GM18505 (cell line): ENCODE results near the gene ANKRD40.

Experiments used
- ATAC-seq: cut with Tn5 transposase; IDR thresholded peaks from one replicate; pipeline ENCODE4 v1.9.1; 2021; ENCODE audit not compliant: unreplicated experiment
- POLR2A ChIP-seq: IDR thresholded peaks from 4 replicates; pipeline ENCODE4 v1.6.1; 2011; ENCODE audit warnings: borderline replicate concordance; ENCODE audit not compliant: insufficient read depth, insufficient read length; ENCODE audit errors: extremely low read depth

Gene ANKRD40

DNA sequence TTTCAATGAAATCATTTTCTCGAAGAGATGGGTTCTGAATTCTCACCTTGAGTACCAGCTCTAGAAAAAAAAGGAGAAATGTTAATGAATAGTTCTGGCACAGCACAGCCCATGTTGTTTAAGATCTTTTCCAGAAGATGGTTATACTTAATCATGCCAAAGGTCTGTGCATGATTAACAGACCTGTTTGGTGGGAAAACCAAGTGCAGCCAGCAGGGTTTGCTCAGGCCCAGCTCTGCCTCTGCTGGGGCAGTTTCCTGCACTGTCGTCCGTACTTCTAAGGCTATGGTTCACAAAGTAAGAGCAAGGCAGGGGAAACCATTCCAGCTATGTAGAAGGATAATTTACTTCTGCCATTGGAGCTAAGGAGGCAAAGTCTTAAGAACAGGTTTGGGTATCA is 10.7 kb downstream of the ANKRD40 start:
- no peak for ATAC-seq
- no peak for TF ChIP-seq POLR2A

DNA sequence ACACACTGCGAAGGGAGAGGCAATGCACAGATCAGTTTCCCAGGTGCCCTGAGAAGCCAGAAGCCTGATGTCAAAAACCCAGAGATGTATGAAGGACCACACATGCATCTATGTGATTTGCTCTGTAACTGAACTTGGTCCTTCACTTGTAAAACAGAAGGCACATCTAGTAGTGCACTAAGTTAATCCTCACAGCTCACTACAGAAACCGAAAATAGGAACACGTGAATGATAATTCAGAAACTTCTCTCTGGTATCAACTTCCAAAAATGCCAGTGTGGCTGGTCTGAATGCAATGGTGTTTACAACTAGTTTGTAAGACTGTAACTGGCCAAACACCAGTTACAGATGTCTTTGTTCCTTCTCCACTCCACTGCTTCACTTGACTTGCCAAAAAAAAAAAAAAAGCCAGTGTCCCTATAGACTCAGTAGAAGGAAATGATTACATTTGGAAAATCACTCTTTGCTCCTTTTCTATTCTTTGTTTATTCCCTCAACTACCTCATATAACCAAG is 11.3 kb downstream of the ANKRD40 start:
- ATAC-seq = no peak
- TF ChIP-seq POLR2A = no peak

DNA sequence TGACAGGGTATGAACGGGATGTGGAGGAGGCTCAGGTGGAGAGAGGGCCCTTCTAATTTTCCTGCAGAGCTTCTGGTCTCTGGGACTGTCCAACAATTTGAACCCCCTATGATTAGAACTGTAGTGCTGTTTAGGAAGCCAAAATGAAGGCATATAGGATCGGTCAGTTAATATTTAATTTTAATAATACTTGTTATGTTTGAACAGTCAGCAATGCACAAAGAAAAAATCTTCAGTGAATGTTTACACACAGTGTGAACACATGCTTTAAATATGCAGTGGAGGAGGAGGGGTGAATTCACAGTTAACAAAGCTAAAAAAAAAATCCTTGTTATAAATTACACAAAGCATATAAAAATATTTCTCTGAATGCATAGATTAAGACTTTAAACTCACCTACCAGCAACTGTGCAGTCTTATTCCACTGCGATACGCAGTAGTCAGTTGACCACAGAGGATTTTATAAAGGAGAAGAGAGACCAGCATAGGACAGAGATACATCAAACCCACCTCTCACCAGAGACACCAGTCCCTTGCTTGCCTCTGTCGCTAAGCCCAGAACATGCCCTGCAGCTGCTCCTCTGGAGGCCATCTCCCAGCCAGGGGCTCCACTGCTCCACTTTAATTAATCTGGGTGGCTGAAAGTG is 14.6 kb downstream of the ANKRD40 start:
- TF ChIP-seq POLR2A = no peak
- ATAC-seq = no peak

DNA sequence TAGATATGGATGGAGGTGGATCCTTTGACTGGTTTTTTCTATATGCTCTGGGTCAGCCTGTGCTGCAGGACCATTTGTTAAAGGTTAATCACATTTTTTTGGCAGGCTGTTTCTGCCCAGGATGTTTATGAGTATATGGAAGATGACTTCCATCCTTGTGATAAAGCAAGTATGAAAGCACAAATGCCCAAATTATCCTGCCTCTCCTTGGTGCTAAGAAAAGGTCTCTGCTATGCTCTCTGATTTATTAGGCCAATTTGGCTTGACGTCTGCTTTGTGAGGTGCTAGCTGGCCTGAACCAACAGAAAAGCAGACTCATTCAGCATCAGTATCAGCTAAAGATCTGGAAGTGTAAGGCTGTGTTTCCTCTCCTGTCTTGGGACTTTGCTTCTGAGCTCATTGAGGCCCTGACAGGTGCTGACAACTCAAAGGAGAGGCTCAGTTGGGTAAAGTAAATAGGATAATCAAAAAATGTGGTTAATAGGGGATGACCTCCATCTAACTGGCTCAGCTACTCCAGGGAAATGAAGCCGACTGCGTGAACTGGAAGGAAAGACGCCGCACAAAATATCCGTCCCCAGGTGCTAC is 15.2 kb downstream of the ANKRD40 start:
- TF ChIP-seq POLR2A = no peak

DNA sequence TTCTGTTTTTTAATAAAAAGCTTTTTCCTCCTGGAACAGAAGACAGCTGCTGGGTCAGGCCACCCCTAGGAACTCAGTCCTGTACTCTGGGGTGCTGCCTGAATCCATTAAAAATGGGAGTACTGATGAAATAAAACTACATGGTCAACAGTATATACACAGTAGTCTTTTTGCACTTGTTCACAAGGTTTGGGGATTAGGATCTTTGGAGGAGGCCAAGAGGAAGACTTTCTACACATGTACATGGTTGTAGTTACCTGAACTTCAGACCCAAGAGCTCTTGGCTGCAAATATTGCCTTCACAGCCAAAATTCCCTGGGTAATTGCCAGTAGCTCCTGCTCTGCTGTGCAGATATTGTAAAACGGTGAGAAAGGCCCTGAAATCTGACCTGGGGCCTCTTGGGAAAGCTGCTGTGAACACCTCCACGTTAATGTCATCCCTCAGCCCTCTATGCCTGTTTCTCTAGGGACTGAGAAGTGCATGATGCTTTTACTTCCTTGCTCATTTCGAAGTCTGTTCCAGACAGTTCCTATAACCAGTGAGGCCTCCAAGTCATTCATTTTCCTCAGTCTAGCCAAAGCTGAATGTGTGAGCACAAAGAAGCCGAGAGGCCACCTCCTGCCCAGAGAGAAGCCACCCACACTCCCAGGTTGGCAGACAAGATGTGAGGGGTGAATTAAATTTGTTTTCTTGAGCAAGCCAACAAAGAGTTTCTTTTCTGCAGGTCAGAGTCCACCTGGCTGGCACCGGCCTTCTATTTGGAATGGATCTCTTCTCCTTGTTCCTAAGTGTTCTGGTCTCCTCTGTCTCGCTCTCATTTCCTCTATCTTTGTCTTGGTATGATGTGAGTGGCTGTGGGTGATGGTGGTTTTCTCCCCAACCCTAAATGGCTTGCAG is 15.9 kb downstream of the ANKRD40 start:
- no peak for ATAC-seq
- no peak for TF ChIP-seq POLR2A

More for the DNA sequence above, 15.2 kb downstream of the ANKRD40 start:
- no peak for ATAC-seq

DNA sequence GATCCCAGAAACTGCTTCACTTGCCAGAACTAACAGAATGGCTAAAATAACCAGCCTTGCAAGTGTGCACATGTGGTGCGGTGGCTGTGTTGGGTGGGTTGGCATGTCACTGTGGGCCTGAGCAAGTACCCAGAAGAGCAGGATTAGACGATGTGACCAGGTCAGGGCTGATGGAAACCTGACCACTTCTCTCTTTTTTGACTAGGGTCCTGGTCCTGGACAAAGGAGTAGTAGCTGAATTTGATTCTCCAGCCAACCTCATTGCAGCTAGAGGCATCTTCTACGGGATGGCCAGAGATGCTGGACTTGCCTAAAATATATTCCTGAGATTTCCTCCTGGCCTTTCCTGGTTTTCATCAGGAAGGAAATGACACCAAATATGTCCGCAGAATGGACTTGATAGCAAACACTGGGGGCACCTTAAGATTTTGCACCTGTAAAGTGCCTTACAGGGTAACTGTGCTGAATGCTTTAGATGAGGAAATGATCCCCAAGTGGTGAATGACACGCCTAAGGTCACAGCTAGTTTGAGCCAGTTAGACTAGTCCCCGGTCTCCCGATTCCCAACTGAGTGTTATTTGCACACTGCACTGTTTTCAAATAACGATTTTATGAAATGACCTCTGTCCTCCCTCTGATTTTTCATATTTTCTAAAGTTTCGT is 16.7 kb downstream of the ANKRD40 start:
- ATAC-seq = no peak
- peak; percentile 17 for TF ChIP-seq POLR2A

DNA sequence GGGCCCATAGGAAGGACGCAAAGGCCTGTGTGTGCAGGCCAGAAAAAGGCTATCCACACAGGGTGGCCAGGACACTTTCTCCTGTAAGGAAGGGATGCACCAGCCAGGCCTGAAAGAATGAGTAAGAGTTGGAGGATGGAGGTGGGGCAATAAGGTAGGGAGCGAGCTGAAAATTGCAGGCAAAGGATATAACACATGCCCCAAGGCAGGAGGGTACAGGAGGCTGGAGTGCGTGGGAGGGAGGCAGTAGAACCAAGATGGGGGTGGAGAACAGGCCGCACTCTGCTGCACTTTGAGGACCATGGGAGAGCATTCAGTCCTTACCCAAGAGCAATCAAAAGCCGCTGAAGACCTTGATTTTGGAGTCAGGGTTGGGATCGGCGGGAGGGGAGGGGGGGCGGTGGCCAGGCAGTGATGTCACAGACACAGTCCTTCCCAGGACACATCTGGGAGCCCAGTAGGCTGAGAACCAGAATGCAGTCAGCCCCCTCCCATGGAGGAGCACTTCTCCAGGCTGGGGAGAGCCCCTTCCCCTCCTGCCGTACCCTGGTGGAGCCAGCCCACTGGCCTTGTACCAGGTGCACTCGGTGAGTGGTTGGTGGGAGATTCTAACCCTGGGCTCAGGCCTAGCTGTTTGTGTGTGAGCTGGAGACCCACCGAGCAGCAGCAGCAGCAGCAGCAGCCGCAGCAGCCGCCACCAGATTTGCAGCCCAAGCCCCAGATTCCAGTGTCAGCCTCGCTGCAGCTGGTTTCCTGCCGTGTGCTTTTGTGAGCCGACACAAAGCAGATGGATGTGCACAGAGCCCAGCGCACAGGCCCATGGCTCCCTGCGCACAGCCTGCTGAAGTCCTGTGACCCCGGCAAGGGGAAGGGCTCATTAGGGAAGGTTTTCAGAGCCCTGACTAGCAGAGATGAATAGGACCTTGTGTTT is 17.5 kb downstream of the ANKRD40 start:
- ATAC-seq = no peak
- no peak for TF ChIP-seq POLR2A

DNA sequence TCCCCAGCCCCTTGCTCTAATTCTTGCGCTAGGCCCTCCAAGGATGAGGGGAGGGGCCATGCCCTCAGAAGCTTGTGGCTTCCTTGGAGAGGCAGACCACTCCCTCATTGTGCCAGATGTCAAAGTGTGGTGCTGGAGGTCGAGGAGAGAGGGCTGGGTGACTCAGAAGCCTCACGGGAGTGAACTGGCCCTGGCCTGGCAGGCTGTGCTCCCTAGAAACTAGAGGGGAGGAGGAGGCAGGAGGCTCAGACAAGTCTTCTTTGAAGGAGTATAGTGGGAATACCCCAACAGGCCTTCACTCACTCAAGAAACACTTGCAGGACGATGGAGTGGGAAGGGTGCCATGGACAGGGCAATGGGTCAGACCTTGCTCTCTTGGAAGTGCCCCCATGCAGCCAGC is 18.5 kb downstream of the ANKRD40 start:
- no peak for ATAC-seq
- no peak for TF ChIP-seq POLR2A

DNA sequence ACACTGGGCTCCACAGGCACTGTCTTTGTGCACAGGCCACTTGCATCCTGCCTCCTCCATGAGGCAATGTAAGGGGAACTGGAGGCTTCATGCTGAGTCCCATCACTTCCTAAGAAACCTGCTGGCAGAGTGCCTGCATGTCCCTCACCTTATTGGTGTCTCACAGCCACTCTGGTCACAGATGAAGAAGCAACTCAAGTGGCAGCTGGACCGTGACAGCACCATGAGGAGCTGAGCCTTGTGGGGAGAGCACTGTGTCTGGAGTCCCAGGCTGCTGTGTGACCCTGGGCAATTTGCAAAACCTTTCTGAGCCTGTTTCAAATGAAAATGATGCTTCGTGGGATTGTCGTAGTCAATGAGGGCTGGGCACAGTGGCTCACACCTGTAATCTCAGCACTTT is 19.5 kb downstream of the ANKRD40 start:
- TF ChIP-seq POLR2A = no peak
- ATAC-seq = no peak

DNA sequence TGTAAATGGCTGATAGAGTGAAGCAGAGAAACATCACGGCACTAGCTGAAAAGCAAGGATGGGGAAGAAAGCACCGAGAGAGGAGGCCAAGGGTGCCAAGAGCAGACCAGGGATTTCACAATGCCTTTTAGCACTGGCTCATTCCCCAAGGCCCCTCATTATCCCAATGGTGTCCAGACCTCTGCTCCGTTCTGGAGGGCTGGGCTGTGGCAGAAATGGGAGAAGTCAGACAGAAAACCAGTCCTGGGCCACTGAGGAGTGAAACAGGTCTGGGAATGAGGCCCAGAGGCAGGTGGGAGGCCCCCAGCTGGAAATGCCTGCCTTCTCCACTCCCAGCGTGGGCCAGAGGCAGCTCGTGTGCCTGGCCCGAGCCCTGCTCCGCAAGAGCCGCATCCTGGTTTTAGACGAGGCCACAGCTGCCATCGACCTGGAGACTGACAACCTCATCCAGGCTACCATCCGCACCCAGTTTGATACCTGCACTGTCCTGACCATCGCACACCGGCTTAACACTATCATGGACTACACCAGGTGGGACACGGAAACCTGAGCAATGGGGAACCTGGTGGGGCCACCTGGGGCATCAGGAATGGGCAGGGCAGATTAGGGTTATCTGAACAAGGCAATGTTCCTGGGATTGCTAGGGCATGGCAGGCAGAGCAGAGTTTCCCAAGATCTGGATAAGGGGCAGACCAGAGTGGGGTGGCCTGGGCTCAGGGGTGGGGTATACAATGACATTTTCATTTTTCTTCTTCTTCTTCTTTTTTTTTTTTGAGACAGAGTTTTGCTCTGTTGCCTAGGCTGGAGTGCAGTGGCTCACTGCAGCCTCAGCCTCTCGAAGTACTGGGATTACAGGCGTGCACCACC is 20.3 kb downstream of the ANKRD40 start:
- no peak for TF ChIP-seq POLR2A
- no peak for ATAC-seq

DNA sequence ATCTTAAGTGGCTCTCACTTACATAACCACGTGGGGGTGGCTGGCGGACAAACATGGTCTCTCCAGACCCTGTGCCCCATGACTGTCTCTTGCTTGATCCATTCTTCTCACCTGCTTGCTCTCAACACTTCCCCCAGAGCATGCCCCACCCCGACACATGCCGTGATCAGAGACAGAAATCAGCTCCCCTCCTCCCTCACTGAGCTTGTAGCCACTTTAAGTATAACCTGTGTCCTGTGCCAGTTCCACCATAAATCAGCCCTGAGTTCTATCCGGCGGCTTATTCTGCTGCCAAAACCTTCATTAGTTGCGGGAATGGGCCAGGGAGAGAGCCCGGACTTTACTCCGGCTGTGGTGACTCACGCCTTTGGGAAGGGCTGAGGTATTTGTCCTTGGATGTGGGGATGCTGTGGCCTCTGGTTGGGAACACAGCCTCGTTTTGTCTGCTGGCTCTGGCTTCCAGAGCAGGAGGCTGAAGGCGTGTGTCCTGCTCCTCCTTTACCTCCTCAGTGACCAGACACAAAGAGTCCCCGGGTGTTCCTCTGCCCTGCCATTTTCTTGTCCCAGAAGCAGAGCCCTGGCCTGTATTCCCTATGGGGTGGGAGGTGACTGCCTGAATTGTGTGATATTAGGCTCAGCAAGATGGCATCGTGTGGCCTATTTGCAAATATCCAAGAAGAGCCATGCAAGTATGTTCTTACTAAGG is 21.1 kb downstream of the ANKRD40 start:
- ATAC-seq = no peak
- TF ChIP-seq POLR2A = no peak
